RWPE1 (cell line): Measurements from ENCODE around the gene KRTAP10-1.
"Not testable (repeated sequence)": the region's sequence is repeated elsewhere in the genome, so short reads cannot be mapped to it uniquely, and the experiment has no call there.

Experiments
- CTCF ChIA-PET: fragments of 350-600 bp; sonication (Branson Sonifier 250); formaldehyde crosslinking; extraction: SDS; loops from one replicate; lab custom pipeline; 2021; lab: Yijun Ruan, JAX
- POLR2A ChIA-PET: fragments of 400-600 bp; formaldehyde crosslinking; extraction: SDS; loops from one replicate; lab custom pipeline; 2020; ENCODE audit warnings: antibody characterized with exemption; ENCODE audit not compliant: low non-redundant PET; lab: Yijun Ruan, JAX
- DNase-seq: peaks from one replicate; pipeline ENCODE4 v3.0.0; 2012; ENCODE audit warnings: low spot score
- H3K27ac ChIP-seq: fragments of 450-650 bp; 2 replicates; pipeline ENCODE4 v1.5.1; 2017
- CTCF ChIP-seq: fragments of 450-650 bp; conservative IDR thresholded peaks from 2 replicates; pipeline ENCODE4 v1.5.1; 2017; ENCODE audit warnings: low read depth, mild to moderate bottlenecking

The KRTAP10-1 gene

GRCh38 chr21:44575307-44576024 is 35.5 kb upstream of the KRTAP10-1 start:
- CTCF ChIA-PET = interaction anchor here (0.7 kb wide), 1 partner anchor 53 kb away, joined by 3 read pairs; no protein-coding TSS in a partner anchor
- POLR2A ChIA-PET = no interaction called here
- DNase-seq = no peak
- H3K27ac ChIP-seq = no peak overlapping the region
- no peak for TF ChIP-seq CTCF

- no peak for TF ChIP-seq CTCF
- DNase-seq = no peak
- no peak overlapping the region for H3K27ac ChIP-seq
- ChIA-PET CTCF (interaction anchor here (0.7 kb wide), 2 partner anchors 54 to 72 kb away, joined by 3 to 7 read pairs; no protein-coding TSS in a partner anchor), POLR2A (no interaction called here)
These were observed 34.7 kb upstream of the KRTAP10-1 start for GRCh38 chr21:44574457-44575306.

- CTCF ChIA-PET = interaction anchor here (0.7 kb wide), 1 partner anchor 73 kb away, joined by 7 read pairs; no protein-coding TSS in a partner anchor
- DNase-seq, H3K27ac ChIP-seq, POLR2A ChIA-PET: not testable (repeated sequence)
These were observed 33.8 kb upstream of the KRTAP10-1 start, which contains the start of gene KRTAP10-4 for GRCh38 chr21:44573630-44574456. KRTAP10-4 (plus strand) TSS chr21:44573729; CDS start chr21:44573759, 30 bp downstream.

GRCh38 chr21:44572959-44573583 is 33.1 kb upstream of the KRTAP10-1 start:
- no peak for TF ChIP-seq CTCF
- ChIA-PET CTCF (no interaction called here), POLR2A (interaction anchor here (0.6 kb wide), 1 partner anchor 33 kb away, joined by 3 read pairs; no protein-coding TSS in a partner anchor)
- no peak overlapping the region for H3K27ac ChIP-seq
- no peak for DNase-seq

- H3K27ac ChIP-seq = no peak overlapping the region
- TF ChIP-seq CTCF = no peak
- no peak for DNase-seq
- CTCF ChIA-PET = no interaction called here
- POLR2A ChIA-PET = interaction anchor here (0.6 kb wide), 1 partner anchor 32 kb away, joined by 3 read pairs; no protein-coding TSS in a partner anchor
These were observed 32.1 kb upstream of the KRTAP10-1 start for GRCh38 chr21:44571844-44572782.
